ENCODE data around the gene NCOR1. TPM values are rescaled to one million over a fixed set of nuclear protein-coding genes. Genes with fewer than 3 reads are reported as not detected.

Gene NCOR1
- total RNA-seq, 1 donor from 2014 or later, result 152 TPM

DNA sequence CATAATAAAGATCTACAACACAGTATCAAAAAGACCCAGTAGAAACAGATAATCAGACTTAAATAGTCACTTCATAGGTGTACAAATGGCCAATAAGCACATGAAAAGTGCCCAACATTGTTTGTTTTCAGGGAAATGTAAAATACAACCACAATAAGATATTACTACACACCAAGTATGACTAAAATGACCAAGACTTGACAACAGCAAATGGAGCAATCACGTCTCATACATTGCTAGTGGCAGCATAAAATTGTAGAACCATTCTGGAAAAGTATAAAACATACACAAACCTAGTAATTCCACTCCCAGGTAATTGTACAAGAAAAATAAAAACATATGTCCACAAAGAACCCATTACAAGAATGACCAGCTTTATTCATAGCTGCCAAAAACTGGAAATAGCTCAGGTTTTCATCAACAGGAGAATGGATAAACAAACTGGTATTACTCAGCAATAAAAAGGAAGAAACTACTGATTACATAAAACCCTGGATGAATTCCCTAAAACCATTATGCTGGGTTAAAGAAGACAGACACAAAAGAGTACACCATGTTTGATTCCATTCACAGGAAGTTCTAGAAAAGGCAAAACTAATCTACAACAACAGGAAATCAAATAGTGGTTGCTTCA, 130.2 kb downstream of the NCOR1 start:
- DNase-seq, result no peak
- Mint-ChIP-seq H3K9me3 (ENCODE audit: unreplicated experiment) (peaks cover 4% of the 10 kb centered on the region), H3K4me3 (ENCODE audit: unreplicated experiment) (no peak overlapping the region), H3K27me3 (ENCODE audit: unreplicated experiment) (no peaks in the 10 kb centered on the region), H3K36me3 (ENCODE audit: unreplicated experiment) (peaks cover 5% of the 10 kb centered on the region), H3K4me1 (ENCODE audit: low read depth, unreplicated experiment) (no peaks in the 10 kb centered on the region), H3K27ac (ENCODE audit: unreplicated experiment) (no peak overlapping the region)
- TF ChIP-seq, protein P1, sequence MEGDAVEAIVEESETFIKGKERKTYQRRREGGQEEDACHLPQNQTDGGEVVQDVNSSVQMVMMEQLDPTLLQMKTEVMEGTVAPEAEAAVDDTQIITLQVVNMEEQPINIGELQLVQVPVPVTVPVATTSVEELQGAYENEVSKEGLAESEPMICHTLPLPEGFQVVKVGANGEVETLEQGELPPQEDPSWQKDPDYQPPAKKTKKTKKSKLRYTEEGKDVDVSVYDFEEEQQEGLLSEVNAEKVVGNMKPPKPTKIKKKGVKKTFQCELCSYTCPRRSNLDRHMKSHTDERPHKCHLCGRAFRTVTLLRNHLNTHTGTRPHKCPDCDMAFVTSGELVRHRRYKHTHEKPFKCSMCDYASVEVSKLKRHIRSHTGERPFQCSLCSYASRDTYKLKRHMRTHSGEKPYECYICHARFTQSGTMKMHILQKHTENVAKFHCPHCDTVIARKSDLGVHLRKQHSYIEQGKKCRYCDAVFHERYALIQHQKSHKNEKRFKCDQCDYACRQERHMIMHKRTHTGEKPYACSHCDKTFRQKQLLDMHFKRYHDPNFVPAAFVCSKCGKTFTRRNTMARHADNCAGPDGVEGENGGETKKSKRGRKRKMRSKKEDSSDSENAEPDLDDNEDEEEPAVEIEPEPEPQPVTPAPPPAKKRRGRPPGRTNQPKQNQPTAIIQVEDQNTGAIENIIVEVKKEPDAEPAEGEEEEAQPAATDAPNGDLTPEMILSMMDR (IDR thresholded peaks at IDR 0.05; ENCODE audit: partially characterized antibody, unreplicated experiment), result no peak

DNA sequence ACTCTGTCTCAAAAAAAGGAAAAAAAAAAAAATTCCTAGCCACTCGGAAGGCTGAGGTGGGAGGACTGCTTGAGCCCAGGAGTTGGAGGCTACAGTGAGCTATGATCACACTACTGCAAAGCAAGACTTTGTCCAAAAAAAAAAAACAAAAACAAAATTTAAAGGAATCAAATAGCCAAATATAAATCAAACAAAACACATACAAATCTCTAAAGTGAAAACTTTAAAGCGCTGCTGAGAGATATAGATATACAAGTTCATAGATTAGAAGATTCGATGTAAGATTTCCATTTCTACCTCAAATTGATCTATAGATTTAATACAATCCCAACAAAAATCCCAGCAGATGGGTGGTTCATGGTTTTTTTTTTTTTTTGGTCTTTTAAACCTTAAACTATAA, 132.1 kb downstream of the NCOR1 start:
- no peak for DNase-seq
- Mint-ChIP-seq H3K27me3 (ENCODE audit: unreplicated experiment) (no peaks in the 10 kb centered on the region), H3K9me3 (ENCODE audit: unreplicated experiment) (peaks cover 4% of the 10 kb centered on the region), H3K4me3 (ENCODE audit: unreplicated experiment) (no peak overlapping the region), H3K4me1 (ENCODE audit: low read depth, unreplicated experiment) (no peaks in the 10 kb centered on the region), H3K36me3 (ENCODE audit: unreplicated experiment) (peaks cover 5% of the 10 kb centered on the region), H3K27ac (ENCODE audit: unreplicated experiment) (no peak overlapping the region)
- TF ChIP-seq, protein P1 (IDR thresholded peaks at IDR 0.05; ENCODE audit: partially characterized antibody, unreplicated experiment), result no peak

DNA sequence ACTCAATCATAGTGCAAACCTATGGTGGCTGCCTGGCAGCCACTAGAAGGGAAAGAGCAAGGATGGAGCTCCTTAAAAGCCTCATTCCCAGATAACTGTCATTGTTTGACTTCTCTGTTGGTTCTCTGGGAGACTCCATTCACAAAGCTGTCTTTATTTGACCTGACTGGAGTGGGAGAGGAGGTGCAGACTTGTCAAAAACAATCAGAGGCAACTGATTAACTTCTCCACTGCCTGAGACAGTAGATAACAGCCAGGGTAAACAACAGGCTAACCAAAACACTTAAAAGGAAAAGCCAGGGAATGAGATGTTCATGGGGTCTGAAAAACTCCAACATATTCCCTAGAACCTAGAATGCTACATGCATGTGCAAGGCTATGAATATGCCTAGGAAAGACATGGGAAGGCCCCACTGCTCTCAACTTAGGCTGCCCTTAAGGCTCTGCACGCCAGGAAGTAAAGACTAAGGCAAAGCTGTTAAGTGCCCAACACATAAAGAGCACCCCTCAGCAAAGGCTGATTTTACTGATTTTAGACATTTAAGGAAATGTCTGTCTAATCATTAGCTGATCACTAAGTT, 133.7 kb downstream of the NCOR1 start:
- TF ChIP-seq, protein P1 (IDR thresholded peaks at IDR 0.05; ENCODE audit: partially characterized antibody, unreplicated experiment), result no peak
- peaks cover 4% of the 10 kb centered on the region for H3K9me3 Mint-ChIP-seq (ENCODE audit: unreplicated experiment)
- peaks cover 5% of the 10 kb centered on the region for H3K36me3 Mint-ChIP-seq (ENCODE audit: unreplicated experiment)
- no peak overlapping the region for H3K4me3 Mint-ChIP-seq (ENCODE audit: unreplicated experiment)
- no peaks in the 10 kb centered on the region for H3K4me1 Mint-ChIP-seq (ENCODE audit: low read depth, unreplicated experiment)
- no peak for DNase-seq
- no peaks in the 10 kb centered on the region for H3K27me3 Mint-ChIP-seq (ENCODE audit: unreplicated experiment)
- no peak overlapping the region for H3K27ac Mint-ChIP-seq (ENCODE audit: unreplicated experiment)

DNA sequence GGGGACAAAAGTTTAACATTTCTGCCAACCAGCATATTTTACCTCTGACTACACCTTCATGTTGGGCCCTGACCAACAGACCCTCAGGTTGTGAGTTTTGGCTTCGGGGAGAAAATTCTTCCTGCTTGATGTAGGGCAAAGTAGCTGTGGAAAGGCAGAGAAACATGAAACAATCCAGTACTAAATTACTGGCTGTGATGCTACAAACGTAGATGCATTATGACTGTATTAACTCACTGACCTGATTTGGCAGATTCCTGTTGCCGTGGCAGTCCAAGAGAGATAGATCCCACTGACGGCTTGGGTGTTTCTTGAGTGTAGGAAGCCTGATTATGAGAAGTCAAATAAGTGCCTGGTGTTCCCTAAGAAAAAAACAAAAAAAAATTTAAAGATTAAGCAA, 135.0 kb downstream of the NCOR1 start:
- Mint-ChIP-seq H3K36me3 (ENCODE audit: unreplicated experiment) (peaks cover 5% of the 10 kb centered on the region), H3K27me3 (ENCODE audit: unreplicated experiment) (no peaks in the 10 kb centered on the region), H3K4me1 (ENCODE audit: low read depth, unreplicated experiment) (no peaks in the 10 kb centered on the region), H3K27ac (ENCODE audit: unreplicated experiment) (no peak overlapping the region), H3K9me3 (ENCODE audit: unreplicated experiment) (peaks cover 4% of the 10 kb centered on the region), H3K4me3 (ENCODE audit: unreplicated experiment) (no peak overlapping the region)
- TF ChIP-seq, protein P1 (IDR thresholded peaks at IDR 0.05; ENCODE audit: partially characterized antibody, unreplicated experiment), result no peak
- no peak for DNase-seq

DNA sequence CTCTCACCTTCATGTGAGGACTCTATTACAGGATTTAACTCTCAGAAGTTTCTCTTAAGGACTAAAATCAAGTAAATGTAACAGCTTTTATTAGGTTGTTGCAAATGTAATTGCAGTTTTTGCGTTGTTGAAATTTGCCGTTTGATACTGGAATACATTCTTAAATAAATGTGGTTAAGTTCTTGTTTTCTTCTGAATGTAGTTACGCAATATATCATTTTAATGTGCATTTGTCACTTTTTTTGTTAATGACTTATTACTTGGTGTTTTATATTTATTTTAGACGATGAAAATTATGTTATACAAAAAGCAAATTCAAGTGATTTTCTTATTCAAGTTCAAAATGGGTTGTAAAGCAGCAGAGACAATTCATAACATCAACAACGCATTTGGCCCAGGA, 139.4 kb downstream of the NCOR1 start:
- Mint-ChIP-seq H3K27ac (ENCODE audit: unreplicated experiment) (no peak overlapping the region), H3K4me1 (ENCODE audit: low read depth, unreplicated experiment) (no peaks in the 10 kb centered on the region), H3K36me3 (ENCODE audit: unreplicated experiment) (no peaks in the 10 kb centered on the region), H3K9me3 (ENCODE audit: unreplicated experiment) (no peaks in the 10 kb centered on the region), H3K27me3 (ENCODE audit: unreplicated experiment) (no peaks in the 10 kb centered on the region), H3K4me3 (ENCODE audit: unreplicated experiment) (no peak overlapping the region)
- no peak for DNase-seq
- TF ChIP-seq, protein P1 (IDR thresholded peaks at IDR 0.05; ENCODE audit: partially characterized antibody, unreplicated experiment), result no peak

Measured in glutamatergic neuron (in vitro differentiated cells).